Stimulated activated CD8-positive, alpha-beta memory T cell treated with anti-CD3 and anti-CD28 coated beads, Interleukin-7, amount 100 ng/mL, for 1 hour (primary cell): ENCODE results near the gene KASH5.
"Not testable (repeated sequence)": the region's sequence is repeated elsewhere in the genome, so short reads cannot be mapped to it uniquely, and the experiment has no call there.

Source experiments
- DNase-seq, 2 donors: peaks; one replicate each; pipeline ENCODE4 v3.0.0-alpha.2; 2020; ENCODE audit warnings: low read depth in 2 of 2

Gene KASH5

GRCh38 chr19:49362048-49362928 lies 25.8 kb upstream of the KASH5 start, which contains the start of gene TEAD2:
TSS of gene TEAD2 (minus strand) at chr19:49362416. CDS start at chr19:49360075, 2,341 bp downstream.
- DNase-seq: no peak

- DNase-seq: no peak
Observed at GRCh38 chr19:49362929-49363267, 25.2 kb upstream of the KASH5 start.

GRCh38 chr19:49363268-49364082 lies 24.6 kb upstream of the KASH5 start, which contains the start of gene DKKL1:
TSS of gene DKKL1 (plus strand) at chr19:49363877. CDS start at chr19:49363999, 122 bp downstream.
- peak; percentile 20 to 37 for DNase-seq

GRCh38 chr19:49364083-49364737 lies 23.8 kb upstream of the KASH5 start:
- no peak for DNase-seq

GRCh38 chr19:49366110-49366509 lies 21.9 kb upstream of the KASH5 start:
- no peak for DNase-seq

- no peak for DNase-seq
Observed at GRCh38 chr19:49368711-49369358, 19.2 kb upstream of the KASH5 start.

- DNase-seq: no peak
Observed at GRCh38 chr19:49371184-49371583, 16.9 kb upstream of the KASH5 start.

GRCh38 chr19:49373174-49373573 lies 14.9 kb upstream of the KASH5 start:
- DNase-seq: not testable (repeated sequence)

- no peak for DNase-seq
Observed at GRCh38 chr19:49374665-49375434, 13.2 kb upstream of the KASH5 start.

- no peak for DNase-seq
Observed at GRCh38 chr19:49378512-49378911, 9.5 kb upstream of the KASH5 start.

GRCh38 chr19:49380391-49380790 lies 7.7 kb upstream of the KASH5 start:
- DNase-seq: no peak

GRCh38 chr19:49382639-49383038 lies 5.4 kb upstream of the KASH5 start:
- DNase-seq: no peak

GRCh38 chr19:49383599-49383998 lies 4.5 kb upstream of the KASH5 start:
- DNase-seq: no peak

GRCh38 chr19:49389406-49389805 lies 1.4 kb downstream of the KASH5 start:
- no peak for DNase-seq

- DNase-seq: no peak
Observed at GRCh38 chr19:49390131-49390928, 2.3 kb downstream of the KASH5 start.

- DNase-seq: no peak
Observed at GRCh38 chr19:49390929-49391359, 2.9 kb downstream of the KASH5 start.

- DNase-seq: peak; percentile 48 to 68
Observed at GRCh38 chr19:49391581-49392399, 3.7 kb downstream of the KASH5 start.

GRCh38 chr19:49393881-49394280 lies 5.8 kb downstream of the KASH5 start:
- DNase-seq: no peak
